ENCODE results near the gene SND1. TPM values are rescaled to one million over a fixed set of nuclear protein-coding genes. Genes with fewer than 3 reads are reported as not detected.

The SND1 gene
- total RNA-seq, 1 donor: 241 TPM

DNA sequence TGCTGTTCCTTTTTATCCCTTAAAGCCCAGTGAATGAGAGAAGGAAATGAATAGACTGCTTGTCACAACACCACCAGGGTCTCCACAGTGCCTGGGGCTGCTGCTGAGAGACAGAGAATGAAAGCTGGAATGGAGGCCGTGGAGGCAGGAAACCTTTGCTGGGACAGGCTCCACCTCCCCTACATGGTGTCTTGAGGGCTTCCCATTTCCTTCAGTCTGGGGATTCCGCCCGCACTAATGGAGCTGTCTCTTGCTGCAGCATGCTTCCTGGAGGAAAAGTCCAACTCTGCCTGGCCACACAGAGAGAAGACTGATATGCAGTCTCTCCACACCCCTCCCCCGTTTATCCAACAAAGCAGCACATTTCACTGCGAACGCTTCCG lies 324.7 kb downstream of the SND1 start:
- TF ChIP-seq, protein P1, sequence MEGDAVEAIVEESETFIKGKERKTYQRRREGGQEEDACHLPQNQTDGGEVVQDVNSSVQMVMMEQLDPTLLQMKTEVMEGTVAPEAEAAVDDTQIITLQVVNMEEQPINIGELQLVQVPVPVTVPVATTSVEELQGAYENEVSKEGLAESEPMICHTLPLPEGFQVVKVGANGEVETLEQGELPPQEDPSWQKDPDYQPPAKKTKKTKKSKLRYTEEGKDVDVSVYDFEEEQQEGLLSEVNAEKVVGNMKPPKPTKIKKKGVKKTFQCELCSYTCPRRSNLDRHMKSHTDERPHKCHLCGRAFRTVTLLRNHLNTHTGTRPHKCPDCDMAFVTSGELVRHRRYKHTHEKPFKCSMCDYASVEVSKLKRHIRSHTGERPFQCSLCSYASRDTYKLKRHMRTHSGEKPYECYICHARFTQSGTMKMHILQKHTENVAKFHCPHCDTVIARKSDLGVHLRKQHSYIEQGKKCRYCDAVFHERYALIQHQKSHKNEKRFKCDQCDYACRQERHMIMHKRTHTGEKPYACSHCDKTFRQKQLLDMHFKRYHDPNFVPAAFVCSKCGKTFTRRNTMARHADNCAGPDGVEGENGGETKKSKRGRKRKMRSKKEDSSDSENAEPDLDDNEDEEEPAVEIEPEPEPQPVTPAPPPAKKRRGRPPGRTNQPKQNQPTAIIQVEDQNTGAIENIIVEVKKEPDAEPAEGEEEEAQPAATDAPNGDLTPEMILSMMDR (IDR thresholded peaks at IDR 0.05; ENCODE audit: insufficient read depth, low read depth, low read length): no peak
- H3K4me3 ChIP-seq (ENCODE audit: low read depth, low read length): no peak overlapping the region
- DNase-seq (ENCODE audit: low read depth): no peak

DNA sequence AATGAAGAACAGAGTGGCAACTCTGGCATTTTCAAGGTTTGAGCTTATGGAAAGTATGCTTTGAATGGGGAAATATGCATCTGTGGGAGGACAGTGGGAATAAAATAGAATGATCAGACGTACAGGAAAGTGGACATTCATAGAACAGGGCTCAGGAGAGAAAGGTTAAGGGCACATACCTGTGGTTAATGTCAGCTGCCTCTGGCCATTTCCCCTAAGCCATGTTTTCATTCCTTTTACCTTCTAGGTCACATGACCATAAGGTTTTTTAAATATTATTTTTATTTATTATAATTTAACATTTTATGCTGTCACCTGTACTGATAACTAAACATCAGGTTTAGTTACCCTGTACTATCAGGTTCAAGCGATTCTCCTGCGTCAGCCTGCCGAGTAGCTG lies 326.4 kb downstream of the SND1 start:
- TF ChIP-seq, protein P1 (IDR thresholded peaks at IDR 0.05; ENCODE audit: insufficient read depth, low read depth, low read length): no peak
- no peak overlapping the region for H3K4me3 ChIP-seq (ENCODE audit: low read depth, low read length)
- peak; percentile 43 for DNase-seq (ENCODE audit: low read depth)

DNA sequence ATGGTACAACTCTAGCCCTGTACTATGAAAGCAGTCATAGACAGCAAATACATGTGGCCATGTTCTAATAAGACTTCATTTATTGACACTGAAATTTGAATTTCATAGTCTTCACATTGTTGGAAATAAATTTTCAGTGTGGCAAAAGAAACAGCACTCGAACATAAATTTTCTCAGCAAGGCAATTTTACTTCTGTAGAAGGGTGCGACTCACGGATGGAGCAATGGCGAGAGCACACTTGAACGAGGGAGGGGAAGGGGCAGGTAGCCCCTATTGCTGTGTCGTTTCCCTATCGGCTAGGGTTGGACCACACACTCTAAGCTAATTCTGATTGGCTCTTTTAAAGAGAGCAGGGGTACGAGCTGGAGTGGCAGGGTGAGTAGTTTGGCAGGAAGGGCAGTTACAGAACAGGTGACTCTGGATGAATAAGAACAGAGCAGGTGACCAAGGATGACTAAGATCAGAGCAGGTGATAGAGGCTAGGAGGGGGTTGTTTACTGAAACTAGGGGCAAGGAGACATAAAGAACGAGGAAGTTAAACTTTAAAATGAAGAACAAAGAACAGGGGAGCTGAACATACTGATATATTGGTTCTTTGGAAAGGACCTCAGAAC lies 327.2 kb downstream of the SND1 start:
- DNase-seq (ENCODE audit: low read depth): no peak
- TF ChIP-seq, protein P1 (IDR thresholded peaks at IDR 0.05; ENCODE audit: insufficient read depth, low read depth, low read length): no peak
- no peak overlapping the region for H3K4me3 ChIP-seq (ENCODE audit: low read depth, low read length)

DNA sequence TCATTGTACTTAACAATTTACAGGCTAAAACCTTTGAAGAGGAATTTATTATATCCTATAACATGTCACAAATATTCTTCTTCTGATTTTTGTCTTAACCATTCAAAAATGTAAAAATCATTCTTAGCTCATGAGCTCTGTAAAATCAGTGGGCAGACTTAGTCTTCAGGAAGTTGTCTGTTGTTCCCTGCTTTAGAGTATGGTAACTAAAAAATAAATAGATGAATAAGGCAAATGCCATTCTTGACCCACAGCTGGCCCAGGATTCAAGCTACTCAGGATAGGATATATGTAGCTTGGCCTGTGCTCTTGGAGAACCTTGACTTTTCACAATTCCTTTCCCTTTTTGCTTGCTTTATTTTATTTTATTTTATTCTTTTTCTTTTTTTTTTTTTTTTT lies 327.7 kb downstream of the SND1 start:
- TF ChIP-seq, protein P1 (IDR thresholded peaks at IDR 0.05; ENCODE audit: insufficient read depth, low read depth, low read length): no peak
- DNase-seq (ENCODE audit: low read depth): no peak
- no peak overlapping the region for H3K4me3 ChIP-seq (ENCODE audit: low read depth, low read length)

DNA sequence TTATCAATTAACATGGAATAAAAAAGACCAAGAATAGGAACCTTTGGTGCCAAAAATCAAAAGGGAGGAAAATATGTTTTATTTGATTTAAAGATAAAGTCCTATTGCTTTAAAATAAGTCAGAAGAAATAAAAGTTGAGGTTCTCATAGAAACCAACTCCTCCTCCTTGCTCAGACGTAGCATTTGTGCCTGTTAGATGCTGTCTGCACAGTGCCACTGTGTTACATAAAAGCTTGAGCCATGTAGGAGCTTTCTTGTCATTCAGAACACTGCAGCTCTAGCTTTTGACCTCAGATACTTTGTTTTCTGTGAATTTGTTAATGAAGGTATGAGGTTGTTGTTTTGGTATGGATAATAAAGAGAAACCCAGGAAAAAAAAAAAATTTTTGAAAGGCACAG lies 328.9 kb downstream of the SND1 start:
- TF ChIP-seq, protein P1 (IDR thresholded peaks at IDR 0.05; ENCODE audit: insufficient read depth, low read depth, low read length): no peak
- DNase-seq (ENCODE audit: low read depth): no peak
- H3K4me3 ChIP-seq (ENCODE audit: low read depth, low read length): no peak overlapping the region

DNA sequence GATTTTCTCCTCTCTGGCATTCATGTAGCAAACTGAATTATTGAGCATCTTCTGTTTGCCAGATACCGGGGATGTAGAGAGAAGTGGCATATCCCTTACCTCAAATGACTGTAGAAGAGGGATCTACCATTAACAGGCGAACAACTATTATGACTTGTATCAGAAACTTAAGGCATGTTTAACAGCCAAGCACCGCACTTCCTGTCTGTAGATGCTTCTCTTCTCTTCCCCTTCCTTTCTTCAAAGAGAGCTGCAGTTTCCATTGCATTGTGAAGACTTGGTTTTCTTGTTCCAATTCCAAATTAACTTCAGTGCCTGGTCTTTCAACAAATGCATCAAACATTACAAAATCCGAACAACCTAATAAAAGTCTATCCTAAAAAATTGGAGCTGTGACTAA lies 330.0 kb downstream of the SND1 start:
- TF ChIP-seq, protein P1 (IDR thresholded peaks at IDR 0.05; ENCODE audit: insufficient read depth, low read depth, low read length): no peak
- no peak for DNase-seq (ENCODE audit: low read depth)
- H3K4me3 ChIP-seq (ENCODE audit: low read depth, low read length): no peak overlapping the region

DNA sequence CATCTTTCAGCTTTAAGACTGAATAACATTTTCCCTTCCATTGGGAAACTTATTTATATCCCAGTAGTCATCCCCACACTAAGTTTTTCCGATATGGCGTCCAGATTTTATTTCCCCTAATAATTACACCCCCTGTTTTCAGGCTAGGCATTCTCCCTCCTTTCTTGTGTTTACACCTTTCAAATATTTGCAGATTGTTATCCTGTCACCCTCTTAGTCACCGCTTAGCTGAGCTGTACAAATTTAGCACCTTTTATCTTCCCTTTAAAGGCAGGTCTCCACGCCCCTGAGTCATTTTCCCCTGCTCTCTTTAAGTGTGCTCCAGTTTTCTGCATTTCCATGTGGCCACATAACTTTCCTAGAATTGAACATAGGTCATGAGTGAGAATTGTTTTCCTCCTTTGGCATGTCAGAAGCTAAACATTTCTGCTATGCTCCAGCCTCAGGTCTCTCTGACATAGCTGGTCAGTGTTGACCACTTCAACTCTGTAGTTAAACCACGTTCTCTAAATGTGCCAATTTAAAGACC lies 331.9 kb downstream of the SND1 start:
- TF ChIP-seq, protein P1 (IDR thresholded peaks at IDR 0.05; ENCODE audit: insufficient read depth, low read depth, low read length): no peak
- DNase-seq (ENCODE audit: low read depth): peak; percentile 34
- H3K4me3 ChIP-seq (ENCODE audit: low read depth, low read length): no peak overlapping the region
